Measurements from ENCODE around the gene ARHGEF12. TPM values are rescaled to one million over a fixed set of nuclear protein-coding genes. Genes with fewer than 3 reads are reported as not detected.
A peak's percentile ranks its signal among the peaks of the same experiment; 100 is the strongest.

The ARHGEF12 gene
- total RNA-seq, 4 donors from 2014 or later, result 169 to 268 (median 197) TPM

DNA sequence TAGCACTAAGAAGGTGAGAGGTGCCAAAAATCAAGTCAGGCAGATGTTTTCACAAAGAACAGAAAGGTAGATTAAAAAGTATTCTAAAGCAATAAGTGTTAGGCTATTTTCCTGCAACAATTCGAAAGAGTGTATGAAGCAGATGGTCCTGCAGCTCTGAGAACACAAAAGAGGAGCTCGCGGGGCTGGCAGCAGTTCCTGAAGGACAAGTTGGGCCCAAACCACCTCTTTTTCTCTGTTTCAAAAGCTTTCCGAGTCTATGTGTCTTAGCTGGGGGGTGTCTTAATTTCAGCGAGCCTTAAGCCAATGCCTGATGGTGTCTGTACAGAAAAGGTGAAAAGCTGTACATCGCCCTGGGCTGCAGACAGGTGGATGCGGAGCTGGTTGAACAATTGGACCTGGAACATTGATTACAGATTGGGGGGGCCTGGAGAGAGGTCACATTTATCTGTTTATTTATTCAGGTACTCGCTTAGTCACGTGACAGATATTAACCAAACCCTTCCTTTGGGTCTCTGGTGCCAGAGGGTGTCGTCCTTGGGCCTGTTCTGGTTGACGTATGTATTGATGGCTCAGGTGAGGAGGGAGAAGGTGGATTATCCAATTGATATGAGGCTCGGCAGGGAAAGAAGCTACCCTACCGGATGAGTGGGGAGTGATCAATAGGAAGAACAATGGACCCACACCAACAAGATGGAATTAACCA is 200.0 kb downstream of the ARHGEF12 start:
- peaks cover 23 to 31% of the 10 kb centered on the region in 2 donors for H3K4me1 ChIP-seq
- TF ChIP-seq, protein P1, sequence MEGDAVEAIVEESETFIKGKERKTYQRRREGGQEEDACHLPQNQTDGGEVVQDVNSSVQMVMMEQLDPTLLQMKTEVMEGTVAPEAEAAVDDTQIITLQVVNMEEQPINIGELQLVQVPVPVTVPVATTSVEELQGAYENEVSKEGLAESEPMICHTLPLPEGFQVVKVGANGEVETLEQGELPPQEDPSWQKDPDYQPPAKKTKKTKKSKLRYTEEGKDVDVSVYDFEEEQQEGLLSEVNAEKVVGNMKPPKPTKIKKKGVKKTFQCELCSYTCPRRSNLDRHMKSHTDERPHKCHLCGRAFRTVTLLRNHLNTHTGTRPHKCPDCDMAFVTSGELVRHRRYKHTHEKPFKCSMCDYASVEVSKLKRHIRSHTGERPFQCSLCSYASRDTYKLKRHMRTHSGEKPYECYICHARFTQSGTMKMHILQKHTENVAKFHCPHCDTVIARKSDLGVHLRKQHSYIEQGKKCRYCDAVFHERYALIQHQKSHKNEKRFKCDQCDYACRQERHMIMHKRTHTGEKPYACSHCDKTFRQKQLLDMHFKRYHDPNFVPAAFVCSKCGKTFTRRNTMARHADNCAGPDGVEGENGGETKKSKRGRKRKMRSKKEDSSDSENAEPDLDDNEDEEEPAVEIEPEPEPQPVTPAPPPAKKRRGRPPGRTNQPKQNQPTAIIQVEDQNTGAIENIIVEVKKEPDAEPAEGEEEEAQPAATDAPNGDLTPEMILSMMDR (IDR thresholded peaks at IDR 0.05), result no peak
- TF ChIP-seq POLR2A (IDR thresholded peaks at IDR 0.05), result no peak
- DNase-seq, result no peak
- H3K27me3 ChIP-seq, result no peaks in the 10 kb centered on the region
- no peak overlapping the region for H3K27ac ChIP-seq
- no peaks in the 10 kb centered on the region for H3K9me3 ChIP-seq
- no peaks in the 10 kb centered on the region for H3K36me3 ChIP-seq
- H3K4me3 ChIP-seq (replicated peaks in 1 of 3), result no peak overlapping the region
- WGBS, 2 donors, result 92 to 93% methylated on average over 13 of the region's 13 CpGs
- intact Hi-C loops (cut with DNase I), result no loop called here

DNA sequence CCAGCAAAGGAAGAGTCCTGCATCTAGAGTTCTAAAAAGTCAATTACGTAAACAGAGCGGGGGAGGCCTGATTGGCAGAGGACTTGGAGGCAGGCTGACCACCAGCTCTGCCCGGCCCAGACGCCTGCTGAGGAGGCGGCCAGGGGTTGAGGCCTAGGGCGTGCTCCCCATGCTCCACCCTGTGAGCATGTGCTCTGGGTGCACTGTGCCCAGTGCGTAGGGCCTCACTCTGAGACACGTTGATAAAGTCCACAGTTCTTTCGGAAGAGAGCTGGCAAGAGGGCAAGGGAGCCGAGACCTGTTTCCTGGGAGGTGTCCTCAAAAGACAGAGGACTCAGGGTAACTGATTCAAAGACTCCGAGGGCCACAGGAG is 200.6 kb downstream of the ARHGEF12 start:
- Histone ChIP-seq H3K4me1 (peaks cover 21 to 35% of the 10 kb centered on the region in 2 donors), H3K9me3 (no peaks in the 10 kb centered on the region), H3K36me3 (no peaks in the 10 kb centered on the region), H3K27me3 (no peaks in the 10 kb centered on the region), H3K27ac (no peak overlapping the region), H3K4me3 (replicated peaks in 1 of 3) (no peak overlapping the region)
- WGBS, 2 donors, result 91 to 97% methylated on average over 11 of the region's 11 CpGs
- TF ChIP-seq, protein P1 (IDR thresholded peaks at IDR 0.05), result no peak
- no peak for TF ChIP-seq POLR2A (IDR thresholded peaks at IDR 0.05)
- no peak for DNase-seq
- intact Hi-C loops (cut with DNase I), result no loop called here

DNA sequence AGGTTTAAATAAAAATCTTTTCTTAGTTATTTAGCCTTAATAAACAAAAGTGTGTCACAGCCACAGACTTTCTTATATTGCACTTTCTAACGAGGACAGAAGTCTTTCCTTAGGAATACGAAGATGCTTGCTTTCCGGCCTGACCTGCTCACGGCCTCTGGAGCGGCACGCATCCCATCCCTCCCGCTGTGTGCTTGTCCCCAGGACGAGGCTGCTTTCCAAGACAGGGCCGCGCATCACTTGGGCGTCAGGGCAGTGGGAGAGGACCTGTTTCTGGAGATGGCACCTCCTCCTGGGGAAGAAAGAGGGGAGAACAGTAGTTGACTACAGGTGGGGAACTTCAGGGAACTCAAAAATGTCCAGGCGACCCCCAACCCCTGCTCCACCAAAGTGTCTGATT is 201.8 kb downstream of the ARHGEF12 start:
- Histone ChIP-seq H3K9me3 (no peaks in the 10 kb centered on the region), H3K4me1 (peaks cover 9 to 23% of the 10 kb centered on the region in 2 donors), H3K27me3 (no peaks in the 10 kb centered on the region), H3K36me3 (no peaks in the 10 kb centered on the region), H3K27ac (no peak overlapping the region), H3K4me3 (replicated peaks in 1 of 3) (no peak overlapping the region)
- no peak for DNase-seq
- WGBS, 2 donors, result 91 to 93% methylated on average over 12 of the region's 12 CpGs
- intact Hi-C loops (cut with DNase I), result no loop called here
- no peak for TF ChIP-seq POLR2A (IDR thresholded peaks at IDR 0.05)
- TF ChIP-seq, protein P1 (IDR thresholded peaks at IDR 0.05), result no peak

GRCh38 chr11:120538707-120539106 is 202.5 kb downstream of the ARHGEF12 start:
- no peaks in the 10 kb centered on the region for H3K36me3 ChIP-seq
- H3K4me3 ChIP-seq (replicated peaks in 1 of 3), result no peak overlapping the region
- peaks cover 9 to 20% of the 10 kb centered on the region in 2 donors for H3K4me1 ChIP-seq
- H3K27me3 ChIP-seq, result no peaks in the 10 kb centered on the region
- WGBS, 2 donors, result 71 to 82% methylated on average over 2 of the region's 2 CpGs
- DNase-seq, result no peak
- TF ChIP-seq, protein P1 (IDR thresholded peaks at IDR 0.05), result no peak
- no peak for TF ChIP-seq POLR2A (IDR thresholded peaks at IDR 0.05)
- H3K9me3 ChIP-seq, result no peaks in the 10 kb centered on the region
- H3K27ac ChIP-seq, result no peak overlapping the region
- intact Hi-C loops (cut with DNase I), result no loop called here

Small RNAs within 50 kb of the gene (small RNA-seq; reads per million reads assigned to genes)
- 3,212 reads per million, percentile 99 among the genes with 10 or more reads in this experiment for gene RF00100

Other genes with a start within 250 kb of the ARHGEF12 start
- gene TRIM29, start 198.3 kb upstream of the ARHGEF12 start, total RNA-seq, result 1 to 10 TPM in 3 of 4 donors, not detected in 1; 1.4 to 3.7 (median 1.6) TPM
- 10 to 100 TPM; 31.7 to 77.1 (median 36.2) TPM for gene OAF, start 125.4 kb upstream of the ARHGEF12 start, total RNA-seq
- 1 to 10 TPM; 1.2 to 2.3 (median 1.8) TPM for gene POU2F3, start 96.3 kb upstream of the ARHGEF12 start, total RNA-seq
- gene TLCD5, start 11.1 kb upstream of the ARHGEF12 start, total RNA-seq, result 10 to 100 TPM; 12.5 to 14.0 (median 13.4) TPM
- 1 to 10 TPM in 2 of 4 donors, under 1 TPM in 2; 0.54 to 3.7 (median 0.99) TPM for gene GRIK4, start 175.3 kb downstream of the ARHGEF12 start, total RNA-seq

Data from thyroid gland (tissue), 4 donors.